HG02588 (cell line): ENCODE results near the gene OPCML.

Experiments used
- ATAC-seq: cut with Tn5 transposase; IDR thresholded peaks from one replicate; pipeline ENCODE4 v1.9.1; 2021; ENCODE audit warnings: mild to moderate bottlenecking, moderate library complexity; ENCODE audit not compliant: unreplicated experiment

OPCML gene

DNA sequence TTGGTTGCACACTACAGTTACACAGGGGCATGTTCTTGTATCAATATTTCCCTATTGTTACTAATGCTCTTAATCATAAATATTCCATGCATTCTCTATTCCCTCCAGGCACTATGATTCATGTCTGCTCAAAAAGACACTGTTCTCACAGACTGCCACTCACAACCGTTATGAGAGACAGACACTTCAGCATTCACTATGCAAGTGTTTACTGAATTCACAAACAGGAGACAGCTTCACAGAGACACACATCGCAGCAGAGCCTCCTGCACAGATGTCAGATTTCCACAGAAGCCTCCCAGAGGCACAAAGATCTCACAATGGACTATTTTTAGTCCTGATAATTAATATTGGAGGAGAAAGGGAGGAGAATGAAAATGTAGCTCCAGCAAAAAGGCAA lies 930.4 kb downstream of the OPCML start:
- no peak for ATAC-seq

DNA sequence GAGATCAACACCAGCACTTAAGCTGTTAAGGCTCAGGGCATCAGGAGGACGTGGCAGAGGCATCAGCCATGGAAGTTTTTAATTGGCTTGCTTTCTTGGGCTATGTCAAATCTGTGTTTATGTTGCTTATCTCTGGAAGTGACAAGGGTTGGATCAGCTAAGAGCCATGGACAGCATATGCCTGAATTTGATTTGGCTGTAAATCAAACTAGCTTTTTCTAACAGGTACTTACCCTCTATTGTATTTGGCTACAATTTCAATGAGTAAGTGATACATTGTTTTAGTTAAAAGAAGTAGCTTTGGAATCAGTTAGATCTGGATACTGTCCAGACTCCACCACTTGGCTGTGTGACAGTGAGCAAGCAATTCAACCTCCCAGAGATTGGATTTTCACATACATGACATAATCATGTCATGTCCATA lies 936.6 kb downstream of the OPCML start:
- no peak for ATAC-seq

DNA sequence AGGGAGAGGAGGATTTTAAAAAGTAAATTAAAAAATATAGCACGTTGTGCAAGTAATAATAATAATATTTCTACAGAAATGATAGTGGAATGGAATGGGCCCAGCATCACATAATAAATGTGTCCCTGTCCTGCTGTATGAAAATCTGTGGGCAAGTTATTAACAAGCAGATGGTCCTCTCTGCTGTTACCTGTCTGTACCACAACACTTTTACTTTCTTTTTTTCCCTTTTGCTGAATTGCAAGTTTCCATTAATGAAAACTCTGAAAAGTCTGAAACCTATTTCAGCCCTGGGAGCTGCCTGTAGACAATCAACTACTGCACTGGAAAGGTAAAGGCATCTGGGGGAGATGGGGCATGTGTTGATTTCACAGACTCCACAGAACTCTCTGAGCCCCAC lies 937.1 kb downstream of the OPCML start:
- no peak for ATAC-seq

DNA sequence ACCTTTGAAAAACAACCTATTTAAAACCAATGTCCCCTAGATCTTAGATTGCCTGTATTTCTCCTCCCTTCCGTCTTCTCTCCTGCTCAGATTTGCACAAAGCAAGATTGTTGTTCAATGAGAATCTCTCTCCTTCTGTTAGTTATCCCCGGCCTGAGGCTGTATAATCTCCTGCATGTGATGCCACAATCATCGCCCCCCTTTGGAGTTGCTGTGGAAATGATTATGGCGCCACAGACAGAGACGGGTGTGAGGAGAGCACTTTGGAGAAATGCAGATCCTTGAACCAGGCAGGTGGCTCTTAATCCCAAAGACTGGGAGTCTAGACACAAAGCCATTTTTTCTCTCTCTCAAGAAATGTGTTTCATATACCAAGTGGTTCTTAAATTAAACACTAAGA lies 941.3 kb downstream of the OPCML start:
- no peak for ATAC-seq

DNA sequence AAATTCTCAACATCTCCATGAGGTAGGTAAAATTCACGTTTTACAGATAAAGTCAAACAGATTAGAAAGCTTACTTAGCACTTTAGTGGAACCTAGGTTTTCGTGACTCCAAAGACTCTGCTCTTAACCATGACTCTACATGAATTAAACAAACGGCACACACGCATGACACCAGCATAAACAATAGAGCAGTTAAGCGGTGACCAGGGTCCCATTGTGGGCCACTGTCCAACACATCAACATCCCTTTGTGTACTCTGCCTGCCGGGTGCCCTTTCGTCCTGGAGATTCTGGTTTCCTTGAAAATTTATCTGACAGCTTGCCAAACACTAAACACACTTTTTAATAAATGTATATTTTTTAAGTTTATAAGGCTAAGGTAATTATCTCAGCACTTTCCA lies 941.7 kb downstream of the OPCML start:
- ATAC-seq, result no peak

DNA sequence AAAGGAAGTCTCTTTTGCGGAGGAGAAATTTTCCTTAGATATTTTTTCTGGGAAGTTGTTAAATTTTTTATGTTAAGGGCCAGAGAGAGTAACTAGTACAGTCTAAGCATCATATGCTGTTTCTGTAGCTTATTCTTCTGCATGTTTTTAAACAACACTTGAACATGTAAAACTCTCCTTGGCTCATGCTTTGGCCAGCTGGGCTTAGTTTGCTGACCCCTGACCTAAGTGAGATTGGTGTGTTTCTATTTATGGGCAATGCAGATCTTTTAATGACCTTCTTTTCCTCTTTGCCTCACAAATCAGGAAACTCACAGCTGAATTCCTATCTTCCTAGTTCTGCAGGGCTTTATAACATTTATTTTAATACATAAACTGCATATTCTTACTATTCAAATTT lies 942.5 kb downstream of the OPCML start:
- no peak for ATAC-seq

DNA sequence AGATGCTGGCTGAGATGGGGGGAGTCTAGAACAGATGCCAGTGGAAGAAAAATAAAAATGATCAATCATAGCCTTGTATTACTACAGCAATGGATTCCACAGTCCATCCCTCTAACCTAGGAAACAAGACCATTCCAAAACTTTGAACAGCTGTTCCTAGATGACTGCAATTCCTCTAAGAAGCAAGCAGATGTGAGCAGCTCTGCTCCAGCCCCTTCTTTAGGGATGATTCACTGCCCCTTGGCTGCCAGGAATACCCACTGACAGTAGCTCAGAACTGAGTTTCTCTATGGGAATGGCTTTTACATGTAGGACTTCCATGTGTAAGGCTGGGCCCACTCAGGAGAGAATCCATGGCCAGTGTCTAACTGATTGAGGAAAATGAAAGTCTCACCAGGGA lies 943.9 kb downstream of the OPCML start:
- ATAC-seq, result no peak

DNA sequence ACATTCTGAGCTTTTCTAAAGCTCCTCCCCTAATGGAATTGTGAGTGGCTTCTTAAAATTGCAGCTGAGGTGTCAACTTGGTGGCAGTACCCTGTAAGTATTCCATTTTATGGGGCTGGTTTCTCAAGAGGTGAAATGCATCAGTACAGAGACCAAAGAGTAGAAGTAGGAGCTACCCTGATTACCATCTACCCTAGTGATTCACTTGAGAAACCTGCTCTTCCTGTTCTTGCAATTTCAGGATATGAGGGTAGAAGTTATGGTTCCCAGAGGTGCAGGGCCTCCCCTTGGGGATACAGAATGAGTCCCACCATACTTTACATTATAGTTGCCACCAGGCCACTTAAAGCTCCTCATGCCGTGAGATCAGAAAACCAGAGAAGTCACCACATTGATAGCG lies 944.6 kb downstream of the OPCML start:
- no peak for ATAC-seq

DNA sequence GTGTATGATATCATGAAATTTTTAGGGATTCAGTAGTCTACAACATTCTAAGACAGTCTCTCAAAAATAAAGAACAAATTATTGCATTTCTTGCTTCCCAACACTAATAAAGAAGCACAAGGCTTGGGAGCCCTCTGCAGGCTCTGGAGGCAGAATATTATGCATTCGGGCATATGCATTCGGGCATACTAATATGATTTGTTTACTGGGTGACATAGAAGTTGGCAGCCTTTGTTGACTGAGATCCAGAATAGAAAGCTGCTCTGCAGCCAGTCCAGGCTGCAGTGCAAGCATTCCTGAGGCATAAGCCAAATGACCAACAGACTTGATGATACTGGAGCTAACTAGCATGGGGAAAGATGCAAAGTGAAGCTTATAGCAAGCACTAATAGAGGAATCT lies 945.5 kb downstream of the OPCML start:
- ATAC-seq, result no peak

DNA sequence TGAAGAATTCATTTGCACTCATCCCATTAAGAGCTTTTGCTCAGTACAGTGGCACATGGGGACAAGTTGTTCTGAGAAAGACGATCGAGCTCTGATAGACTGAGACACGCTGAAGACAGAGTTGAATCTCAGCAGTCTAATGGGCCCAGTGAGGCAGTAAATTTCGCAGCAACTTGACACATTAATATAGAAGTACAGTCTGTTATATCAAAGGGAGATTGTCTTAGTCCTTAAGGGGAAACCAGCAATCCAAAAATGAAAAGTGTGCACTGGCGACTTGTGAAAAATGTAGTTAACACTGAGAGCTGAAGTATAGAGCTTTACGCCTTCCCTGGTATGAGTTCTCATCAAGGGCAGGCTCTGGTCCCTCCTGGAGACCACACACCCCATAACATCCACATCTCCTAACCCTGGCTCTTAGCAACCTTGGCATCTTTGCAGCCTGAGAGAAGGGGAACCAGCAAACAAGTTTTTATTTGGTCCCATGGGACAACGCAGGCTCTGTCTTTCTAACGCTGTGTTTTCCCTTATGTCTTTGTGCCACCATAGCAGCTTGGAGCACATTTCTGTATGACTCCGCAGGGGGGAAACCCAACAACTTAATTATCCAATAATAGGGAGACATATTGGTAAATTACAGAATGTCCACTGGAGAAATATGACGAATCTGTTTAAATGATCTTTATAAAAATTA lies 952.5 kb downstream of the OPCML start:
- no peak for ATAC-seq

DNA sequence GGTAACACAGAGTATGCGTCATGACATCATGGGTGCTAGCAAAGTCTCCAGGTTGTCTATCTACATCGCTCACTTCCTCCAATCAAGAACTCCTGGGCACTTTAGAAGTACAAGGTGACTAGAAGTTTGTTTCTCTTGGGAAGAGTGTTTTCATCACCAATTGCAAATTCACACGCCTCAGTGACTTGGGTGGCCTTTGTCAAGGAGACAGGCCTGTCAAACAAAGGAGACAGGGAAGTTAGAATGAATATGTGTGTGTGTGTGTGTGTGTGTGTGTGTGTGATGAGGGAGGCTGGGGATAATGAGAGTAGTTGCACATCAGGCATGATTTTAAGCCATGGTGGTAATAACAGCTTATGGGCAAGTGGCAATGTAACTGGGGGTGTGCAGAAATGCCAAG lies 953.2 kb downstream of the OPCML start:
- ATAC-seq, result no peak

DNA sequence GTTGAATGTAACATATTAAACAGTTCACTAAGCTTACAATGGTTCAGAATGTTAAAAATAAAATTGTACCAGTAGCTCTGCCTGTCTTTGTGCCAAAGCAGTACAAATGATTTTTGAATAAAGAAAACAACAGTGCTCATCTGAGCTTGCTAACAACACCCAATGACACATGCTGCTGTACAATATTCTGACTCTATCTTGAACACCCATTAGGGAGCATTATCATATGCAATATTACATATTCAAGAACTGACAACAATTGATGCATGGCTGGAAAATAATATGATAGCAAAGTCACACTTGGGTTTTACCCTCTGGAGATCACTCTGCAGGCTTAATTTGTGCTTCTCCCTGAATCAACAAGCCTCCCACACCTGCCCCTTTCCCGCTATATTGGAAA lies 953.7 kb downstream of the OPCML start:
- no peak for ATAC-seq

DNA sequence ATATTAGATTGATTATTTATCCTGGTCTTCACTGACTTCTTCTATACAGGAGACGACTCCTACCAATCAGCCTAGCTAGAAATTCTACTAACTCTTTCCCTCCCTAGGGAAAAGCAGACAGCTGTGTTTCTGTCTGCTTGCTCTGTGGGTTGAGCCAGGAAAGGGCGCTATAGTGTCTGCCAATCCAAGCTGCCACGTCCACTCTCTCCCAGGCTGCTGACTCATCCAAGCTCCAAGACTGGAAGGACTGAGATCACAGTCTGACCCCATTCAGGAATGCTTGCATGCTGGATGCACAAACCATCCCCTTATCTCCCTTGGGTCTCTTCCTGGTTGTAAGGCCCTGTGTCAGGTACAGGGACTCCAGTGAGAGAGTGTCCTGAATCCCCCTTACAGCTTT lies 955.6 kb downstream of the OPCML start:
- no peak for ATAC-seq

DNA sequence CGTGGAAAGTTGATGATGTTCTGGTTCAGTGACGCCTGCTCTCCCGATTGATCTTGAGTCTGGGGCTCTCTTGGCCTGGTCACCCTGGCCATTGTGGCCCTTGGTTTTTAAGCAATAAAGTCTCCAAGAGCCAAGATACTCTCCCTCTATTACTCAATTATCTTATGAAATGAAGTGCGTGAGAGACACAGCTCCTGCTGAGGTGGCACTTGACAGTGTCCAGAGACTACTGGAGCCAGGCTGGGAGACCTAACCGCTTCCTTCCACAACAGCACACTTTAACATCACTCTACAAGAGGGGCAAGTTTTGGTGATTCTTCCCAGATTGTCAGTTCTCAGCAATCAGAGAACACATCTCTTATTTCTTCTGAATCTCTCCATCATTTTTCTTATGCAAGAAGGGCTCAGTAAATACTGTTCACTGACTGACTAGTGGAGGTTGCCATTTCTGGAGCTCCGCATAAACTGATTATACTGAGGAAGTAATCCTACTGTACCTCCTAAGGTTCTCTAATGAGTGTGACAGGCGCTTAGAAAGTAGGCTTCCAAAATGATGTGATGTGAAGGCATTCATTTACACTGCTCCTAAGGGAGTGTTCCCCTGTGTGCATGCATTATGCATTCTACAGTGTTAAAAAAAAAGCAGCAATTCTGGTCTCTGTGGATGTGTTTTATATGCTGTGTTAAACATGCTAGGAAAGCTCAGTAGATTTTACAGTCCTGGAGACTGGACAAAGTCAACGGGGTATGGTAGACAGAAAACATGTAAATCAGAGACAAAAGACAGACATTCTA lies 968.0 kb downstream of the OPCML start:
- ATAC-seq, result no peak

DNA sequence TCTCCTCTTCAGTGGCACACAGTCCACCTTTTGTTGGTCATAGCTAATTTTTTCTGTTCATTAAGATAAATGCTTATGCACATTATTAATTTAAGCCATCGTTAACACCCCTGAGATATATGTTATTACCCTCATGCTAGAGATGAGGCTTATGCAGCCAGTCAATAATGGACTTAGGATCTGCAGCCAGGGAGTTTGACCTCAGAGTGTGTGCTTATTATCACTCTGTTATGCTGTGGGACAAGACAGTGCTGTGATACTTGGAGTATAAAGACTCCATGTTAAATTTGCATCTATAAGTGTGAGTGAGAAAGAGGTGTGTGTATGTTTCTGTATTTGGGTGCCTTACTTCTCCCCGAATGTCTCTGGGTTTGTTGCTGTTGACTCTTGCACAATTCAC lies 969.3 kb downstream of the OPCML start:
- ATAC-seq, result no peak

DNA sequence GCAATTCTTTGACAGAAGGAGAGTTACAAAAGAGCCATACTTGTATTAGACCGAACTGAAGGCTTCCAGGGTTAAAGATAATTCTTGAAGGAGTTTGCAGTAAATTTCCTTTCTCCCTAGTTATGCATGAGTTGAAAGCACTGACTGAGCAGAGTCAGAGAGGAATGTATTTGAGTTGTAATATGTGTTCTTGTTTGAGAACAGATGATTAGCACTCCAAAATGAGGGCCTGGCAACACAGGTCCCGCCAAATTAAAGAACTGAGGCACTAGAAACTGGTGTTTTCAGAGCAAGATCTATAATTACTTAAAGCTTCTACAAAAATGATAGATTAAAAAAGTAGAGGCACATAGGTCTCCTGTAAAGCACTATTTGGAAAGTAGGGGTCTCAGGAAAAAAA lies 970.4 kb downstream of the OPCML start:
- ATAC-seq, result no peak

DNA sequence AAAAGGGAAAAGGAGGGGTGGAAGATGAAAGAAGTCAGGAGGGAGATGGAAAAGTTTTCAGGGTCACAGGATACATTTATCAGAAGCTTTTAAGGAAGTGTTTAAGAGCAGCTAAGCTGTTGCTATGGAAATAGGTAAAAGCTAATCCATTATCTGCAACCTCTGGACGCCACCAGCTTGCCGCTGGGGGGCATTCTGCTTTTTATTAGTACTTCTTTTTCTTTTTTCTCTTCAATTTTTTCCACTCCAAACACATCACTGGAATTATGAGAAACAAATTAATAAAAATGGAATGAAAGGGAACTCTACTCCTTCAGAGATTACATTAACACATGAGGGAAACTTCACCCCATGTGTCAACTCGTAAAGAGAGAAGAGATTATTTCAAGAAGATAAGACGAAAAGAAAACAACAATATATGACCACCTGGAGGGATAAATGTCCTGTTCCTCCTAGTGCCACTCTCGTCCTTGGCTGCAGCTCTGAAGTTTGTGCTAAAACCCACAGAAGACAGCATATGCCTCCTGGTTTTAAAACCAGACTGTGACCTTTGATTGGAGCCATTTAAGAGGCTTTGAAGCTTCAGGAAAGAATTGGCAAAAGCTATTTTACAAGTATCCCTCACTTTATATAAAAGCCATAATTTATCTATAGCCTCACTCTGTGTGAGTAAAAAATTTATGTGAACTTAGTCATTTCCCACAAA lies 972.8 kb downstream of the OPCML start:
- ATAC-seq, result no peak

DNA sequence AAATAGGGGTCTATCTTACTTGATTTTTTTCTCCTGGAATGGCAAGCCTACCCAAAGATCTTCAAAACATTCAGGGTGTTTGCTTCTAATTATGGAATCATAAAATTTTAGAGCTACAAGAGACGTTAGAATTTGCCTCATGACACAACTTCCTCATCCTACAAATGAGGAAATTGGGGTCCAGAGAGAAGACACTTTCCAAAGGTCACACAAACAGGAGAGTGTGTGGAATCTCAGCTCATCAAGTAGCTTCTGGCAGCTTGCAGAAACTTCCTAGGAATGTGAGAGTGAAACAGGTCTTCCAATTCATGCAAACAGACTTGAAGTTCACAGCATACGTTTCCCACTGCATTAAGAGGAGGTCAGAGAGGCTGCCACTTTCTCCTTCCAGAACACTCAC lies 976.0 kb downstream of the OPCML start:
- no peak for ATAC-seq

DNA sequence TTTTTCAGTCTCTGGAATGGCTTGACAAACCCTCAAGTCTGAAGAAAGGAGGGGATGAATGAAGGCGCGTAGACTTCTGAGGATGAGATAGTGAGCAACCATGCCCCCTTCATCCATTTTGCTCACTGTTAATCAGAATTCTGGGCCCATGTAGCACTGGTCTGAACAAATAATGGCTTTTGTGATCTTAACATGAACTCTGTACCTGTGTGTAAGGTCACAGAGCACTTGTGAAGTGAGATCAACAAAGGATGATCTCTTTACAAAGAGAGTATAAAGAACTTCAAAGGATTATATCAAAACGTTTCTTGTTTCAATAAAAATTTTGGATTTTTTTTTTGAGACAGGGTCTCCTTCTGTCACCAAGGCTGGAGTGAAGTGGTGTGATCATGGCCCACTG lies 976.7 kb downstream of the OPCML start:
- no peak for ATAC-seq

DNA sequence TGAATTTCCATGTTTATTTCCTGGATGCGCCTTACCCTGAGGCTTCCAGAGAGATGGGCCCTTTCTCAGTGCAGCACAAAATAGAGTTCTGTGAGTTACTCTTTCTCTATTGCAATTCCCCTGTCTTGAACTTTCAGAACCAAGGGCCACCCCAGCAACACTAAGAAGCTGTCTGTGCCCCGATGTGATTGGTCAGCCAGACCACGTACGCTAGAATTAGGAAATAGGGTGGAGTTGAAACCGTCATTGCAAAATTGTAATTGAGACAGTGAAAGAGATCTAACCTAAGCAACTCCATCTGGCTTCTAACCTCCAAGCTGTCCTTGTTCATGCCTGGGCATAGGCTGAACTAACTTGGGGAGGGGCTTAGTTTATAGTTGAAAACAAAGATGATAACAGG lies 981.3 kb downstream of the OPCML start:
- no peak for ATAC-seq

DNA sequence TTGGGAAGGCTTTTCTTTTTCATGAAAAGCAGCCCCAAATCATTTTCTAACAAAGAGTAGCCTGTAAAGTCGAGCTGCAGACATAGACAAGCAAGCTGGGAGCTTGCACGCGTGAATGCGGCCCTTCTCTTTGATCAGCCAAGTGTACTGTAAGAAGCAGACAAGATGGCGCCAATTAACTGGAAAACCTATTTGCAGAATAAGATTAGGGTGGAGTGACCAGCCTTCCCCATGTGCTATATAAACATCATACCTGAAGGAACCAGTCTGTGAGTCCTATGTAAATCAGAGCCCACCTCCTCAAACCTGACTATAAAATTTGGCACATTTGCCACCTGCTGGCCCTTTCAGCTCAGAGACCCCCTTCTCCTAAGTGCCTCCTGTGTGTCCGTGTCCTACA lies 982.7 kb downstream of the OPCML start:
- ATAC-seq, result no peak

DNA sequence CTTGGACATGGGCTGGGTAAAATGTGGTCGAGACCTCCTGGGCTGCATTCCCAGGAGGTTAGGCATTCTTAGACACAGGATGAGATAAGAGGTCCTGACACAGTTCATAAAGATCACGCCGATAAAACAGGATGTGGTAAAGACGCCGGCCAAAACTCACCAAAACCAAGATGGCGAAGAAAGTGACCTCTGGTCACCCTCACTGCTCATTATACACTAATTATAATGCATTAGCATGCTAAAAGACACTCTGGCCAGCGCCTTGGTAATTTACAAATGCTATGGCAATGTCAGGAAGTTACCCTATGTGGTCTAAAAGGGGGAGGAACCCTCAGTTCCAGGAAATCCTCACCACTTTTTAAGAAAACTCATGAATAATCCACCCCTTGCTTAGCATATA lies 983.3 kb downstream of the OPCML start:
- no peak for ATAC-seq
